Osteoblast (primary cell): ENCODE results near the gene TAS2R16. TPM values are rescaled to one million over a fixed set of nuclear protein-coding genes. Genes with fewer than 3 reads are reported as not detected.

Experiments
- DNase-seq: peaks from one replicate; pipeline ENCODE4 v3.0.0; 2011; ENCODE audit warnings: low spot score, mixed read lengths; ENCODE audit not compliant: insufficient read length; ENCODE audit errors: missing footprints
- H2AFZ ChIP-seq: 2 replicates; pipeline ENCODE4 v1.6.0; 2011; ENCODE audit warnings: mild to moderate bottlenecking, low read length
- H3K27ac ChIP-seq: 2 replicates; pipeline ENCODE4 v1.5.1; 2011; ENCODE audit warnings: mild to moderate bottlenecking, low read depth, low read length, moderate library complexity
- H3K27me3 ChIP-seq: 2 replicates; pipeline ENCODE4 v1.6.0; 2012; ENCODE audit warnings: mild to moderate bottlenecking, control low read depth, inconsistent platforms, low read length, moderate library complexity; ENCODE audit not compliant: insufficient read depth
- H3K36me3 ChIP-seq: 2 replicates; pipeline ENCODE4 v1.5.1; 2011; ENCODE audit warnings: mild to moderate bottlenecking, low read length, control low read depth, moderate library complexity; ENCODE audit not compliant: insufficient read depth
- H3K4me1 ChIP-seq: 2 replicates; pipeline ENCODE4 v1.5.1; 2011; ENCODE audit warnings: mild to moderate bottlenecking, low read length, control low read depth, moderate library complexity; ENCODE audit not compliant: insufficient read depth
- H3K4me2 ChIP-seq: 2 replicates; pipeline ENCODE4 v1.6.0; 2011; ENCODE audit warnings: mild to moderate bottlenecking, low read length; ENCODE audit not compliant: insufficient read depth
- H3K4me3 ChIP-seq: fragments of 200-600 bp; sonication (generic); 3 replicates; pipeline ENCODE4 v1.5.1; 2012; ENCODE audit warnings: mild to moderate bottlenecking, low read length, inconsistent platforms; ENCODE audit not compliant: insufficient read depth
- H3K79me2 ChIP-seq: 2 replicates; pipeline ENCODE4 v1.6.0; 2012; ENCODE audit warnings: mild to moderate bottlenecking, low read length, control low read depth, inconsistent platforms; ENCODE audit not compliant: insufficient read depth
- H3K9me3 ChIP-seq: 2 replicates; pipeline ENCODE4 v1.5.1; 2011; ENCODE audit warnings: low read depth, low read length, control low read depth
- H4K20me1 ChIP-seq: 2 replicates; pipeline ENCODE4 v1.6.0; 2012; ENCODE audit warnings: mild to moderate bottlenecking, low read length, control low read depth; ENCODE audit not compliant: insufficient read depth
- total RNA-seq: library from RNA; depleted of rRNA; stranded (reverse); fragments of >200 nt; gene quantifications from 2 replicates; pipeline ENCODE4 v1.2.3, GENCODE V29; 2012
- TF ChIP-seq, protein P1 (sequence below): IDR thresholded peaks from 2 replicates; pipeline ENCODE4 v1.5.1; 2011; ENCODE audit warnings: mild to moderate bottlenecking, low read depth, low read length, moderate library complexity; ENCODE audit errors: extremely low read depth

Gene TAS2R16
- total RNA-seq, 1 donor, result not detected

DNA sequence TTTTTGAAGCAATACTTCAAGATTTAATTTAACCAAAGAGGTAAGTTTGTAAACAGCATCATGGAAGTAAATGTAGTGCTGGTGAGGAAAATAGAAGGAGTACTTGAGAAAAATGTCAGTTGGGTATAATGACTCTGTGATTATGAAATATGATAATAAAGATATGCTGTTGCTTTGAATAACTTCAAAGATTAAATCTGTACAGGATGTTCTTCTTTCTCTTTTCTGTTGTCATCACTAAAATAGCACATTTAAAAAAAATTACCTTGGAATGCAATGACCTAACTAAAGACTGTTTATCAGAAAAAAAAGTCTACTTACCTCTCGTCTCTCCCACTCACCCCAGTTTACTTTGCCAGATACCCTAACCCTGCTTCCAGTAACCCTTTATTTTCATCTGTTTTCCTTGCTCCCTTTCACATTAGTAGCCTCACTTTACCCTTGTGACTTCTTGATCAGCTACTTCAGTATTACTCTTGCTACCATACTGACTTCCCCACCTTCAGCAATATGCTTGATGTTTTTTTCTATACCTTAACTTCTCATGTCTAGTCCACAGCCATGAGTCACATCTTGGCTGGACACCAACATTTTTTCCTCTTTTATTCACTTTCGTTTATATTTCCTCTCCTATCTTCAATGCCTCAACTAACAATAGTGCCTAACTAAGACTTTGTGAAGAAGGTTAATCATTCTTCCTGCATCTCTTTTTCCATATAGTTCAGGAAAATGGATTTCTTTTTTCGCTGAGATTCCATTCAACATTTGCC, 29.7 kb upstream of the TAS2R16 start:
- H3K36me3 ChIP-seq, result no peaks in the 10 kb centered on the region
- no peaks in the 10 kb centered on the region for H3K4me1 ChIP-seq
- H3K4me2 ChIP-seq, result no peak overlapping the region
- TF ChIP-seq, protein P1, sequence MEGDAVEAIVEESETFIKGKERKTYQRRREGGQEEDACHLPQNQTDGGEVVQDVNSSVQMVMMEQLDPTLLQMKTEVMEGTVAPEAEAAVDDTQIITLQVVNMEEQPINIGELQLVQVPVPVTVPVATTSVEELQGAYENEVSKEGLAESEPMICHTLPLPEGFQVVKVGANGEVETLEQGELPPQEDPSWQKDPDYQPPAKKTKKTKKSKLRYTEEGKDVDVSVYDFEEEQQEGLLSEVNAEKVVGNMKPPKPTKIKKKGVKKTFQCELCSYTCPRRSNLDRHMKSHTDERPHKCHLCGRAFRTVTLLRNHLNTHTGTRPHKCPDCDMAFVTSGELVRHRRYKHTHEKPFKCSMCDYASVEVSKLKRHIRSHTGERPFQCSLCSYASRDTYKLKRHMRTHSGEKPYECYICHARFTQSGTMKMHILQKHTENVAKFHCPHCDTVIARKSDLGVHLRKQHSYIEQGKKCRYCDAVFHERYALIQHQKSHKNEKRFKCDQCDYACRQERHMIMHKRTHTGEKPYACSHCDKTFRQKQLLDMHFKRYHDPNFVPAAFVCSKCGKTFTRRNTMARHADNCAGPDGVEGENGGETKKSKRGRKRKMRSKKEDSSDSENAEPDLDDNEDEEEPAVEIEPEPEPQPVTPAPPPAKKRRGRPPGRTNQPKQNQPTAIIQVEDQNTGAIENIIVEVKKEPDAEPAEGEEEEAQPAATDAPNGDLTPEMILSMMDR, result no peak
- H4K20me1 ChIP-seq, result no peaks in the 10 kb centered on the region
- no peak overlapping the region for H3K4me3 ChIP-seq
- no peaks in the 10 kb centered on the region for H3K9me3 ChIP-seq
- H3K79me2 ChIP-seq, result no peaks in the 10 kb centered on the region
- H2AFZ ChIP-seq, result no peak overlapping the region
- no peaks in the 10 kb centered on the region for H3K27me3 ChIP-seq
- DNase-seq, result peak; percentile 18
- H3K27ac ChIP-seq, result no peak overlapping the region

DNA sequence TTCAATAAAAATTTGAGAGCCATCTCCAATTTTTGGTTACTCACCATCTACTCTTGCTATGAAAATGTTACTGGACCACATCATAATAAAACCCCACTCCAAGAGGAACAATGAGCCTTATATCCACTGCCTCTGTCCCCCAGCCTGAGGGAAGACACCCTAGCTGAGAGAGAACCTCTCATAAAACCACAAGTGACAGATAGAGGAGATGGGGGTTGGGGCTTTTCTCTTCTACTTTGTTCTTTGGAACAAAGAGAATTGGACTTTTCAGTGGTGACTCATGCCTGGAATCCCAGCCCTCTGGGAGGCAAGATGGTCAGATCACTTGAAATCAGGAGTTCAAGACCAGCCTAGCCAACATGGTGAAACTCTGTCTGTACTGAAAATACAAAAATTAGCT, 27.6 kb upstream of the TAS2R16 start:
- no peak for DNase-seq

DNA sequence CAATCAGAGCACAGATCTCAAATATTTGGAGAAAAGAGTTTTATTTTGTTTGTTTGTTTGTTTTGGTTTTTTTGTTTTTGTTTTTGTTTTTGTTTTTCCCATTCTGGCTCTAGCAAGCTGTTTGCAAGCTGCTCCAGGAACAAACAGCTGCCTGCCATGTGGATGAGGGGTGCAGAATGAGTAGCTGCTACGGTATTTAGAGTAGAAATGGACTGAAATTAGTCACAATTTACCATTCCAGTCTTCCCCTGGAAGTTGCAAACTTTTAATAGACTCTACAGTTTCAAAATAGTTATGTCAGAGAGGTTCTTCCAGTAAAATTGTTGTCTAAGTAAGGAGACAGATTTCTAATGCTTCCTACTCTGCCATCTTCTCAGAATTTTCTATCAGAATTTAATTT, 27.1 kb upstream of the TAS2R16 start:
- Histone ChIP-seq H2AFZ (no peak overlapping the region), H3K4me1 (no peaks in the 10 kb centered on the region), H3K9me3 (no peaks in the 10 kb centered on the region), H3K27ac (no peak overlapping the region), H3K4me3 (no peak overlapping the region), H3K79me2 (no peaks in the 10 kb centered on the region), H3K36me3 (no peaks in the 10 kb centered on the region), H4K20me1 (no peaks in the 10 kb centered on the region), H3K4me2 (no peak overlapping the region), H3K27me3 (no peaks in the 10 kb centered on the region)
- no peak for DNase-seq
- TF ChIP-seq, protein P1, result no peak

More for the DNA sequence above, 27.6 kb upstream of the TAS2R16 start:
- no peak overlapping the region for H3K27ac ChIP-seq
- no peak overlapping the region for H2AFZ ChIP-seq
- TF ChIP-seq, protein P1, result no peak
- no peaks in the 10 kb centered on the region for H3K79me2 ChIP-seq
- no peak overlapping the region for H3K4me3 ChIP-seq
- H3K4me1 ChIP-seq, result no peaks in the 10 kb centered on the region
- no peaks in the 10 kb centered on the region for H3K9me3 ChIP-seq
- no peaks in the 10 kb centered on the region for H4K20me1 ChIP-seq
- no peak overlapping the region for H3K4me2 ChIP-seq
- H3K27me3 ChIP-seq, result no peaks in the 10 kb centered on the region
- no peaks in the 10 kb centered on the region for H3K36me3 ChIP-seq

DNA sequence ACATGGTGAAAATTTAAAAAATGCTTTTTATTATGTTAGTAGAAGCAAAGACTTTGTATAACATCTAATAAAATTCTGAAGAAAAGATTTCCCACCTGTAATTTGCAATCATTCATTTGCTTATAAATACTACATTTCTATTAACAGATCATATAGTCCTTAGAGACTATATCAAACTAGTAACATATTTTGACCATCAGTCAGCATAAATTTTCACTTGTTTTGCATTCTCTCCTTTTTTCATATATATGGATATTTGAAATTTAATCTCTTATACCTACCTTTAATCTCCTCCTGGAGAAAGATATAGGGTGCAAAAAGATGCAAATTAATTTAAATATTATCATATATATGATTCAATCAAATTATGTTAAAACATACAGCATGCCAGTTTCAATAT, 16.9 kb upstream of the TAS2R16 start:
- Histone ChIP-seq H3K4me1 (no peaks in the 10 kb centered on the region), H4K20me1 (no peaks in the 10 kb centered on the region), H3K79me2 (no peaks in the 10 kb centered on the region), H3K4me3 (no peak overlapping the region), H3K9me3 (no peaks in the 10 kb centered on the region), H3K27ac (no peak overlapping the region), H3K36me3 (no peaks in the 10 kb centered on the region), H2AFZ (no peak overlapping the region), H3K4me2 (no peak overlapping the region), H3K27me3 (no peaks in the 10 kb centered on the region)
- TF ChIP-seq, protein P1, result no peak
- DNase-seq, result no peak
